Measurements from ENCODE around the gene FGFRL1.

DNA sequence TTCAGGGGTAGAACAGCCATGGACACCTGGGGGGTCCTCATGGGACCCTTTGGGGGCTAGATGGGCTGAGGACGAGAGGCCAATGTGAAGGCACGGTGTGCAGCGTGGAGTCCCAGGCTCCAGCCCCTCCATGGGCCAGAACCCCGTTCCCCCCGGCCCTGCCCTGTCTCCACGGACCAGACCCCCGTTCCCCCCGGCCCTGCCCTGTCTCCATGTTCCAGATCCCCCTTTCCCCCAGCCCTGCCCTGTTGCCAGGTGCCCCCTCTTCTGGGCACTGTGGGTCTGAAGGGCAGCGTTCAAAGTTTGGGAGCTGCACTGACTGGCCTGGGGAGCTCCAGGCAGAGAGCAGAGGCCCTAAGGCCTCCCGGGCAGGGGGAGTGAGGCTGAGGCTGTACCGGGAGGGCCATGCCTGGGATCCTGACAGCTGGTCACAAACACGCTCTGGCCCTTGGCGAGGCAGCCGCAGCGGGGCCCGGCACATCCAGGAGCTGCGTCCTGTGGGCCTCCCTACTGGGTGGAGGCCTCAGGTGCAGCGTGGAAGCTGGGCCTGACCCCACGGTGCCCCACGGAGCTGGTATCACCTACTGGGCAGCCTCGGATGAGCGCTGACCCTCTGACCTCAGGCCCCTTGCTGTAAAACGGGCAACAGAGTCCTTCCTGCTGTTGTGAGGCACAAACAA, 46.9 kb upstream of the FGFRL1 start:
- no peak for TF ChIP-seq POLR2A (IDR thresholded peaks at IDR 0.05; ENCODE audit: low read depth, low read length)
- no peak for TF ChIP-seq POLR2AphosphoS5 (IDR thresholded peaks at IDR 0.05; ENCODE audit: low read depth, low read length)
- no peak for TF ChIP-seq TAF1 (IDR thresholded peaks at IDR 0.05; ENCODE audit: low read depth, low read length)
- TF ChIP-seq PAX5 (IDR thresholded peaks at IDR 0.05; ENCODE audit: insufficient read depth, low read length, severe bottlenecking): no peak
- no peak for TF ChIP-seq SPI1 (IDR thresholded peaks at IDR 0.05; ENCODE audit: low read depth, low read length)

All from GM12891 (cell line).